GM12891 (cell line): ENCODE measurements around the gene SP8.

Source experiments
- PAX5 ChIP-seq: IDR thresholded peaks from 2 replicates; pipeline ENCODE4 v1.6.1; 2011; ENCODE audit warnings: low read length, moderate library complexity, mild to moderate bottlenecking; ENCODE audit not compliant: insufficient read depth, severe bottlenecking
- POLR2A ChIP-seq: IDR thresholded peaks from 2 replicates; pipeline ENCODE4 v1.6.1; 2011; ENCODE audit warnings: low read depth, low read length, control low read depth
- POLR2AphosphoS5 ChIP-seq: IDR thresholded peaks from 2 replicates; pipeline ENCODE4 v1.6.1; 2011; ENCODE audit warnings: low read depth, low read length, control low read depth
- POU2F2 ChIP-seq: IDR thresholded peaks from 2 replicates; pipeline ENCODE4 v1.6.1; 2011; ENCODE audit warnings: low read depth, mild to moderate bottlenecking, control low read depth, low read length, moderate library complexity
- SPI1 ChIP-seq: IDR thresholded peaks from 2 replicates; pipeline ENCODE4 v1.6.1; 2011; ENCODE audit warnings: low read depth, low read length, control low read depth
- TAF1 ChIP-seq: IDR thresholded peaks from 2 replicates; pipeline ENCODE4 v1.6.1; 2011; ENCODE audit warnings: low read depth, low read length, control low read depth

DNA sequence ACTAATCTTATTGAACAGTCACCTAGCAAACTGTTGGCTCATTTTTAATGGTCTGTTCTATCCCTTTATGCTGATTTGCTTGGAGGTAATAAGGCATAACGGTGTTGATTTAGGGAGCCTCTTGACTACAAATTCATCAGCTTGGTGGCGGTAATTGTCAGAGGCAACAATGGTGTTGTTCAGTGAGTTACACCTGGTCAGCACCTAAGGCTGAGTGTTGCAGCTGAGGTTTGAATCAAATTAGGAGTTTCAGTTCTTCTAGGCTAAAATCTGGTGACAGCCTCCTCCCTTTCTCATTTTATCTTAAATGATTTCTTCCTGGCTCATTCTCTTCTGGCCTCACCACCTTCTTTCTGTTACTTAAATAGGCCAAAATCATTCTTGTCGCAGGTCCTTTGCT lies 42.3 kb upstream of the SP8 start:
- TF ChIP-seq POLR2A = no peak
- TF ChIP-seq TAF1 = no peak
- no peak for TF ChIP-seq POU2F2
- no peak for TF ChIP-seq POLR2AphosphoS5
- no peak for TF ChIP-seq SPI1
- no peak for TF ChIP-seq PAX5
